ENCODE measurements around the gene BCL2L15.

The BCL2L15 gene

DNA sequence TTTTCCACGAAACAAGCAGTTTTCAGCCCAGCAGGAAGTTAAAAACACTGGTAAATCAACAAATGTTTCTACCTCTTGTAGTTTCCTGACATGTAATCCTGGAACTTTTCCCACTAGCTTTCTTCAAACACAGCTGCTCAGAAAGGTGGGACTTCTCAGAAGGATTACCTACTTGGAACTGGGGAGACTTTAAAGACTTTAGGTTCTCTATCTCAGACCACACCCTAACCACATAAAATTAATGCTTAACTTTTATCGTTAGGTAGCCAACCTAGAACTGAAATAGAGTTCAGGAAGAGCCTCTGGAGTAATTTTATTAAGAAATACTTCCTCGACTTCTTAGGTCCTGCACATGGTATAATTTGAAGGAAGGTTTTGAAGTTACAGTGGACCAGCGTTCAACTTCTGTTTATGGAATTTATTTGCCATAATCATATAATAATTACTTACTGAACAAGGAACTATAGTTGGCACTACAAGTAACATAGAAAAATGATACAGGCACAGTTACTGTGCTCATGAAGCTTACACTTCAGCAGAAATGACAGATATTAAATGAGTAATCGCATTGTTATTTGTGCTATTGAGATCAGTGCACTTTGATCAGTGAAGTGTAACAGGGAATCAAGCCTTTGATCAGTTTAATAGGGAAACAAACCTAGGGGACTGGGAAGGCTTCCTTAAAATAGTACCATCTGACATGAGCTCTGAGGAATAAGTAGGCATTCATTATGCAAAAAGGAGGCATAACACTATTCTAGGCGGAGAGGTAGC, at the start of gene BCL2L15:
BCL2L15 (minus strand) TSS at position 180 of the 774 bp plus-strand sequence. CDS start 206 bp downstream, outside the sequence.
- no peak for DNase-seq

DNA sequence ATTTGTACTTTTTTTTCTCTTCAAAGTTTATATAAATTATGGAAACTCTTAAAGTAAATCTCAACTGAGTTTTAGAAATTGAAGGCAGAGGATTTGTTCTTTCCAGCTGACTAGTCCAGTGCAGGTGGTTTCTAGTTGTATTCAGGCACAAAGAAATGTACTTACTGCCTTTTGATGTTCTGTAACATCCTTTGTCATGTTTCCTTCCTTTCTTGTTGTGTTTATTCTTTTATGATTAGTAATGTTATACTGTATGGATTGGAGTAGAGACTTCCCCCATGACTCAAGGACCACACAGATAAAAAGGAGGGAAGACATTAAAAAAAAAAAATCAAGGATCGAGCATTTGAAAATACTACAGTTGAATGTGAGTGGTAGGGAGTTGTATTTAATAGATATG, 49.8 kb upstream of the BCL2L15 start:
- no peak for DNase-seq

DNA sequence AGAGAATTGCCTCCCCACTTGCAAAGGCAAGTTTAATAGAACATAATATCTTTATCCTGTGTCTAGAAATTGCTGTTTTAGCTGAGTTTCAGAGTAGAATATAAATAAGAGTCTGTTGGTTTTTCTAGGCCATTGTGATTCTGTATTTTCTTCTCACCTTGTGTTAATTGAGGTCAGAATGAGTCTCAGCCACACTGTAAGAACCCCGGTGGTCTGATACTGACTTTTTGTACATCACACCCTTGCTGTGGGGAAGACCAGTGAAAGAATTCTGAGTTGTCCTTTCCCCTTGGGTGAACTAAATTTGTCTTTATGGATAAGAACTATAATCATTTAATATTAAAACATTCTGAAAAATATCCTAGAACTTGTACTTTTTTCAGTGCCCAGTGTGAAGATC, 48.6 kb upstream of the BCL2L15 start:
- no peak for DNase-seq

DNA sequence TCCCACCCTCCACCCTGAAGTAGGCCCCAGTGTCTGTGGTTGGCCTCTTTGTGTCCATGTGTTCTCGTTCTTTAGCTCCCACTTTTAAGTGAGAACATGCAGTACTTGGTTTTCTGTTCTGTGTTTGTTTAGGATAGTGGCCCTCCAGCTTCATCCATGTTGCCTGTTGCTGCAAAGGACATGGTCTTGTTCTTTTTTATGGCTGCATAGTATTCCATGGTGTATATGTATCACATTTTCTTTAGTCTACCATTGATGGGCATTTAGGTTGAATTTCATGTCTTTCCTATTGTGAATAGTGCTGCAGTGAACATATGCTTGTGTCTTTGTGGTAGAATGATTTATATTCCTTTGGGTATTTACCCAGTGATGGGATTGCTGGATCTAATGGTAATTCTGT, 47.8 kb upstream of the BCL2L15 start:
- DNase-seq: no peak

GRCh38 chr1:113934511-113935055, 47.2 kb upstream of the BCL2L15 start:
- DNase-seq: no peak

GRCh38 chr1:113934006-113934405, 46.6 kb upstream of the BCL2L15 start:
- no peak for DNase-seq

- no peak for DNase-seq
Measured at GRCh38 chr1:113931451-113931851, 44.1 kb upstream of the BCL2L15 start.

DNA sequence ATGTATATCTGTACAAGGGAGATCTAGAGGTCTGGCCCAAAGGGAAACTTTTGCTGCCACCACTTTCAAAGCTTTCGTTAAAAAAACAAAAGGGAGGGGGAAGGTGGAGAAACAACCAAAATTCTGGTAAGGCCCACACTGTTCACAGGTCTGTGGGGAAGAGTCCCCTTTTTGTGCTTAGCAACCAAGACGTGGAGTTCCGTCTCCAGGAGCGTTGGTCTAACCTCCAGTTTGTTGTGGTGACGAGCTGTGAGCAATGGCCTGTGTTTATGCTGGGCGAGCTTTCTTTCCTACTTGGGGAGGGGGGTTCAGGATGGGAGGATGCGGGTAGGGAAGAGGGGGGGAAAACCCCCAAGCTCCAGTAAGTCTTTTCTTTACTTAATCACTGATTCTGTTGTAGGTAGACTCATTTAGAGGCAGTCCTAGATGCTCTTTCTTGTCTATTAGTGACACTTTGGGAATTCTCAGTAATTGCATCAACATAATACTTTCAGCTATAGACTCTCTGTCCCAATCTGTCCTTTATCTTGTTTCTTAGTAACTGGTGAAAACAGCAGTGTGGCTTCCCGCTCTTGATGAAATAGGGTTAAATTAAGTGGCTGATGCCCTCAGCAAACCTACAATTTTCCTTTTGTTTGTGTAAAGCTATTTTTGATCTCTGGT, 43.2 kb upstream of the BCL2L15 start:
- DNase-seq: no peak

- DNase-seq: no peak
Measured at GRCh38 chr1:113929750-113930498, 42.5 kb upstream of the BCL2L15 start.

DNA sequence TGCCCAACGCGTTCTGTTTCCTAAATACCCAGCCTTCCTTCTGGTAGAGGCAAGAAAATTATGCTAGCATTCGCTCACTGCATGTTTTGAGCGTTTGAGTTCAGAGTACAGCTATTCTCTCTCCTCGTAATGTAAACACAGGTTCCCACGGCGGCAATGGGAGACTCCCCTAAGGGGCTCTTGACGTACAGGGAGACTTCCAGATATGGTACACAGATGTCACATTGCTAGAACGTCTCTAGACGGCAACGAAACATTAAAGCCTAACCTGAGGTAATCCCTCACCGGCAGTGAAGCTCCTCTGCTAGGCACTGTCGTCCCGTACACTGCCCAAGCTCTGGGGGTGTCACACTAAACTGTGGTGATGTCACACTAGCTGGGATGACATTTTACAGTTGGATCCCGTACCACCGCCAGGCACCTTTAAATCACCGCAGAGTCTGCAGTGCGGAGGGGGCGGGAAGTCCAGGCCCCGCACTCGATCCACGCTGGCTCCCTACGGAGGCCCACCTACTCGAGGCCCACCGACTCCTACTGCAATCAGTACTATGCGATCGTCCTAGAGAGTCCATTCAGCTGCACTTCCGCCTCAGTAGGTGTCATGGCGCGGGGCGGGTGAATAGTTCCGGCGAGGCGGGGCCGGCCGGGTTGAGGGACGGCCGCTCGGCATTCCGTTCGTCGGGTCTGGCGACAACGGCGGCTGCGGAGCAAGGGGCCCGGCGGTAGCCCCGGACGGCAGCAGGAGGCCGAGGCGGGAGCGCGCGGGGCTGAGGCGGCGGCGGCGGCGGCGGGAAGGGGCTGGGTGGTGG, 41.8 kb upstream of the BCL2L15 start, which contains the start of gene HIPK1:
HIPK1 (plus strand) TSS at position 384 of the 809 bp plus-strand sequence.
- DNase-seq: peak; percentile 31

DNA sequence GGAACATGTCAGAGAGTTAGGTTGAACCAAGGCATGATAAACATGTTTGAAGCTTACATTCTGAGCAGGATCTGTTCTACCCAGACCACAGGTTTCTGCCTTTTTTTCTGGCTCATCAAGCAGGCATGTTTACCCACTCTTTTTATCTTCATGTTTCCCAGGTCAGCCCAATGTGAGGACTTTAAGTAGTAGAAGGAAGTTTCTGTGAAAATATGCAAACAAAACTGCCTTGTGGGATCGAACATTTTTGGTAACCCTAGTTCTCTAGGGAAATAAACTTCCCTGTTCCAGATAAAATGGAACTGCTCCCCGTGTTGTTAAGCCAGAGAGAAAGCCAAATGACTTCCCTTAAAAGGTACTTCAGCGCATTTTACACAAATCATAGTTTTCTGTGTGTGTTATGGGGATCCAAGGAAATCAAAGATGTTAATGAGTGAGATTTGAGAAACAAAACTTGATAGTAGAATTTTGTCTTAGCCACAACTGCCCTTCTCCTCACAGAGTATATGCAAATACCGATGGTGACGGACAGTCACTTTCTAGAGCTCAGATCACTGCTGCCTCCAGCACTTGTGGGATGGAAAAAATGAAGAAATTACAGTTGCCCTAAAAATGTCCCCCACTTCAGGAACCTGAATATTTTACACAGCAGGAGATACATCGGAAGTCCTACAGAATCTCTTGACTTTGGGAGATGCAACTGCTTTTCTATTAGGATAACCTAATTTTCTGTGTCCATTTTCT, 41.0 kb upstream of the BCL2L15 start:
- DNase-seq: no peak

DNA sequence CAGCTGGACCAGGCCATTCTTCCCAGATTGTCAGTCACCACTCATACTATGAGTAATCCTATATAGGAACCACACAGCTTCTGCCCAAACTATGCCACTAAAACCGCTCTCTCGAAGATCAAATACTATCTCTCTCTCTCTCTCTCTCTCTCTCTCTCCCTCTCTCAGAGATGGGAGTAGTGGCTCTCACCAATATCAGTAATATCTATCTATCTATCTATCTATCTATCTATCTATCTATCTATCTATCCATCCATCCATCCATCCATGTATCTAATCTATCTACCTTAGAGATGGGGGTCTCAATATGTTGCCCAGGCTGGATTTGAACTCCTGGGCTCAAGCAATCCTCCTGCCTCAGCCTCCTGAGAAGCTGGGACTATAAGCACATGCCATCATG, 37.1 kb upstream of the BCL2L15 start:
- no peak for DNase-seq

- DNase-seq: no peak
Measured at GRCh38 chr1:113922957-113923356, 35.6 kb upstream of the BCL2L15 start.

DNA sequence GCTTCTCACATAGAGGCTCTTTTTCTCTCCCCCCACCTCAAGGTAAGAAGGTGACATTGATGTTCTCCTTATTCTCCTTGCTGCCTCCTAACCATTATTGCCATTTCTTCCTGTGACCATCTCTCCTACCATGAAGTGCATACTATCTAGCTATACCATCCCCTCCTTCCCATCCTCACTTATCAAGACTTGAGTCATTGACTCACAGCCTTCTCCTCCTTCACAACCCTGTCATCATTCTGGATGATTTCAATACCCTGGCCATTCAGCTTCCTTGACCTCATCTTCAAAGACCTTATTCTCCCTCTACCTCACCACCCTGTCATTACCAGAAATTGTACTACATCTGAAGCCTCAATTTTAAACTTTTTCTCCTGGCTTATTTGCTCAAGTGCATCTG, 30.9 kb upstream of the BCL2L15 start:
- no peak for DNase-seq

GRCh38 chr1:113917400-113918082, 30.2 kb upstream of the BCL2L15 start:
- DNase-seq: no peak

DNA sequence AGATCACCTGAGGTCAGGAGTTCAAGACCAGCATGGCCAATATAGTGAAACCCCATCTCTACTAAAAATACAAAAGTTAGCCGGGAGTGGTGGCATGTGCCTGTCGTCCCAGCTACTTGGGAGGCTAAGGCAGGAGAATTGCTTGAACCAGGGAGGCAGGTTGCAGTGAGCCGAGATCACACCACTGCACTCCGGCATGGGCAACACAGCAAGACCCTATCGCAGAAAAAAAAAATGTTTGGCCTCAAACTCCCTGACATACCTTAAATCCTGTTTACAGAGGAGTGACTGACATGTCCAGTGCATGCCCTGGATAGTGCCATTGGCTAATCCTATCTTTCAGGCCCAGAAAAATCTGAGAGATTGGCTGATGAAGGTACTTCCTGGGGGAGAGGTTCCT, 29.6 kb upstream of the BCL2L15 start:
- no peak for DNase-seq

GRCh38 chr1:113913887-113914664, 26.7 kb upstream of the BCL2L15 start:
- DNase-seq: no peak

DNA sequence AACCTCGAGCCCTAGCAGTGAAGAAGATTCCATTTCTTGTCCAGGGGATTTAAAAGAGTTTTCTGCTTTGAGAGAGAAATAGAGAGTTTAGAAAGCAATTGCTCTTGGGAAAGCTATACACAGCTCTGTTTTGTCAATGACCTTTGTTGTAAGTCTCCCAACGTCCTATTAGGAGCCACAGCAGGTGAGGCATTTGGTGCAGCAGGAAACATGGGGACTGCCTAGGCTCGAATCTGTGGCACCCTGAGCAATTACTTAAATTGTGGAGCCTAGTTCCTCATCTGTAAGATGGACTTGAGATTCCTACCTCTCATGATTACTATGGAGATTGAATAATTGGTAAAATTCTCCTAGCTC, 25.9 kb upstream of the BCL2L15 start:
- DNase-seq: no peak

DNA sequence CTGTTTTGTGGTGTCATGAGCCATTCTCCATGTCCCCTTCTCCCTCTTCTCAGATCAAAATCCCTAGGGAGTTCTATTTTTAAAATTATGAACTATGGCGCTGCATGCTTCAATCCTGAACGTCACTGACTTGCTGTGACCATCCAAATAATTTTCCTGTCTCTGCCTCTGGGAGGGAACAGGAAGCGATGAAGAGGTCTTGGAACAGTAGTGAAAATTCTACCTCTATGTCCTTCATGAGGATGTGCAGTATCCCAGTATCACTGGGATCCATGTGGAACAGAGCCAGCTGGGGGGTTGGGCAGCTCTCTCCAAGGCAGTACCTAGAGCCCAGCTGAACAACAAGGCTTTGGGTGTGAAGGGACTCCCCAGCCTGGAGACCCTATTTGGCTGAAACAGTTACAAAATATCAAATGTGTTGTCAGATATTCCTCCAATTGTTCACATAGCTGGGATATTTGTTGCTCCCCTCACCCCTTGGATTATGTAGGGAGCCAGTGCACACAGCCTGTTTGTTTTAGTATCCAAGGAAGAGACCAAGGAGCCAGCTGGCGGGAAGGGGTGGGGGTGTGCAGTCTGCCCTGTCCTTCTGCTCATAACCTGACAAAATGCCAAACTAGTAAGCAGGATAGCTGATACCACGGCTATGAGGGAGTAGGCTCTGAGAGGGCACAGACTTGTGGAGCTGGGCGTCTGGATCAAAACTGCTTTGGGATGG, 25.4 kb upstream of the BCL2L15 start:
- no peak for DNase-seq

GRCh38 chr1:113905435-113905861, 18.1 kb upstream of the BCL2L15 start:
- DNase-seq: no peak

Data from NCI-H1436 treated with DMSO at 0.1 percent for 48 hours (cell line).